GM20000 (cell line): Measurements from ENCODE around the gene ZSWIM4.

ENCODE experiments used
- DNase-seq: peaks from one replicate; pipeline ENCODE4 v3.0.0; 2012; ENCODE audit warnings: low spot score
- TF ChIP-seq, protein P1 (sequence below): IDR thresholded peaks from 2 replicates; pipeline ENCODE4 v1.5.1; 2012; ENCODE audit warnings: mild to moderate bottlenecking, control low read depth; ENCODE audit errors: extremely low read depth, missing control alignments

ZSWIM4 gene

DNA sequence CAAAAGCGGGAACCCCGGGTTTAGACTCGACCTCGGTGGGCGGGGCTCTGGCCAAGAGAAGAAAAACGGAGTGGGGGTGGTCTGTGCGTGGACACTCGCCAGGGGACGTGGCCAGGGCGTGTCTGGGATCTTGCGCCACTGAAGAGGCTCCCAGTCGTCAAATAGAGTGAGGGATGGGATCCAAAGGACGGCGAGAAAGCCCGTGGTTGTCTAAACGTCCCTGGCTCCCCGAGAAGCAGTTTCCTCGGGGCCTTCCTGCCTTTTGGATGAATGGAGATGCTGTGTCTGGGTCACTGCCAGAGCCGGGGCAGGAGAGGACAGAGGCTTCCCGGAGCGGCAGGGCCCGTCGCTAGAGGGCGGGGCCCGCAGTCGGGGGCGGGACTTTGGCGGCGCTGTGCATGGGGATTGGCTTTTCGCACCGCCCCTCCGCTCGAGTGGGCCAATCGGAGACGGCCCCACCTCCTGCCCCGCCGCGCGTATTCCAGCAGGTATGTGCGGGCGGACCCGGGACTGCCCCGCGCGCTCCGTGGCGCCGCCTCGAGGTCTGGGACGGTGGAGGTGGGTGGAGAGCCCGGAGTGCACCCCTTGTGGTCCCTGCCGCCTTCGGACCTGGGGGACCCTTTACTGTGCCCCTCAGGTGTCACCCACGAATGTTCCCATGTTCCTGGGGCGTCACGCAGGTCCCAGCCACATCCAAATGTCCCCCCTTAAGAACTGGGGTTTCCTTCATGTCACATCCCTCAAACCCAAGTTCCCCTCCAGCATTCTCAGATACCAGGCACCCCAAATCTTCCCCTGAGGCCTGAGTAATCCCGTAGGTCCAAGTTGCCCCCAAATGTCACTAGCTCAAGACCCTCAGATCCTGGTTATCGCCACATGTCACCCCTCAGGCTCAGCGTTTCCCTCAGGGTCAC, 38.3 kb downstream of the ZSWIM4 start:
- peak; percentile 99 for DNase-seq
- TF ChIP-seq, protein P1, sequence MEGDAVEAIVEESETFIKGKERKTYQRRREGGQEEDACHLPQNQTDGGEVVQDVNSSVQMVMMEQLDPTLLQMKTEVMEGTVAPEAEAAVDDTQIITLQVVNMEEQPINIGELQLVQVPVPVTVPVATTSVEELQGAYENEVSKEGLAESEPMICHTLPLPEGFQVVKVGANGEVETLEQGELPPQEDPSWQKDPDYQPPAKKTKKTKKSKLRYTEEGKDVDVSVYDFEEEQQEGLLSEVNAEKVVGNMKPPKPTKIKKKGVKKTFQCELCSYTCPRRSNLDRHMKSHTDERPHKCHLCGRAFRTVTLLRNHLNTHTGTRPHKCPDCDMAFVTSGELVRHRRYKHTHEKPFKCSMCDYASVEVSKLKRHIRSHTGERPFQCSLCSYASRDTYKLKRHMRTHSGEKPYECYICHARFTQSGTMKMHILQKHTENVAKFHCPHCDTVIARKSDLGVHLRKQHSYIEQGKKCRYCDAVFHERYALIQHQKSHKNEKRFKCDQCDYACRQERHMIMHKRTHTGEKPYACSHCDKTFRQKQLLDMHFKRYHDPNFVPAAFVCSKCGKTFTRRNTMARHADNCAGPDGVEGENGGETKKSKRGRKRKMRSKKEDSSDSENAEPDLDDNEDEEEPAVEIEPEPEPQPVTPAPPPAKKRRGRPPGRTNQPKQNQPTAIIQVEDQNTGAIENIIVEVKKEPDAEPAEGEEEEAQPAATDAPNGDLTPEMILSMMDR, result peak; percentile 46

DNA sequence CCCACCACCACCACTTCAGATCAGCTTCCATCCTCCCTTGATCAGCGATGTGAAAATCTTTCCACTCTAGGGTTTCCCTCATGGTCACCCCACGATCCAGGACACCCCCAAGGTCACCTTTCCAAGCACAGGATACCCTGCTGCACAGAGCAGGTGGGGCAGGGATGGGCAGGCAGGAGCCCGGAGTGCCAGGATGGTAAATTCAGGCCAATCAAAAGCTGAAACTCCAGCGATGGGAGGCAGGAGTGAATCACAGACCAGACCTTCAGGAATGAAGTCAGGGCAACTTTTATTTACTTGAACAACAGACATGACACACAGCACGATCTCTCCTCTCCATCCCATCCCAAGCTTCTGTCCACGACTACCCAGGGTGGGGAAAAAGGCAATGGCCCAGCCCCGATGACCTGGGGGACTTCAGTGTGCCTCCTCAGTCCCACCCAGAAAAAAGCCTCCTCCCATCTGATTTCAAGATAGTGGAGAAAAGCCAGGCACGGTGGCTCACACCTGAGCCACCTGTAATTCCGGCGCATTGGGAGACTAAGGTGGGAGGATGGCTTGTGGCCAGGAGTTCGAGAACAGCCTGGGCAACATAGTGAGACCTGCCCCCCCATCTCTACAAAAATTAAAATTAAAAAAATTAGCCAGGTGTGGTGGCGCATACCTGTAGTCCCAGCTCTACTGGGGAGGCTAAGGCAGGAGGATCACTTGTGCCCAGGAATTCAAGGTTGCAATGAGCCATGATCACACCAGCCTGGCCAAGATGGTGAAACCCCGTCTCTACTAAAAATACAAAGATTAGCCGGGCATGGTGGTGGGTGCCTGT, 39.2 kb downstream of the ZSWIM4 start:
- TF ChIP-seq, protein P1, result no peak
- no peak for DNase-seq

DNA sequence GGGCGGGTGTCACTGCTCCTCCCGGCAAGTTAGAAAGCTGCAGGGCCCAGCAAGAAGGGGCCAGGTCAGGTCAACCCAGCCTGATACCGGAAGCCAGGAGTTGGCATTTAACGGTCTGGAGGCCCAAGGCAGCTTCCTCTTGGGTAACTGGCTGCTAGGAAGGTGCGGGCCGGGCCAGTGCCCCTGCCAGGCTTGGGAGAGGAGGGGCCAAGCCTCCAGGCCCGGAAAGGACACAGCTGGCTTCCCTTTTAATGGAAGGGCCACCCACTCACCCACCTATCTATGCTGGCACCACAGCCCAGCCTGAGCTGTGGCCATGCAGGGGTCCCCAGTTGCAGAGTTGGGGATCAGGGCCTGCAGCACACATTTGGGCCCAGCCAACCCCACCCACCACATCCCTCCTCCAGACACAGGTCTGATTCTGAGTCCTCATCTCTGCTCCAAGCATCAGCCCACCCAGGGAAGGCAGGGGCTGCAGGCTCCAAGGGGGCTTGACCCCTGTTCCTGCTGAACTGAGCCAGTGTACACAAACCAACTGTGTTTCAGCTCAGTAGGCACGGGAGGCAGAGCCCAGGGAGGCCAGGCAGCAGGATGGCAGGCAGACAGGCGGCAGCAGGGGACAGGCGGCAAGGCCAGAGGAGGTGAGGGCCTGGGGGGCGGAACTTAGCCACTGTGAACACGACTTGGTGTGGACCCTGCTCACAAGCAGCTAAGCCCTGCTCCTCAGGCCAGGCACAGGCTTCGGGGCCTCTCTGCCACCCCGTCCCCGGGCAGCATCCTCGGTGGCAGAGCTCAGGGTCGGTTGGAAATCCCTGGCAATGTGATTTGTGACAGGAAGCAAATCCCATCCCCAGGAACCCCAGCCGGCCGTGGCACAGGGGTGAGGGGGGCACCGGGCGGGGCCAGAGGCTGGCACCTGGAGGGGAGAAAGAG, 40.8 kb downstream of the ZSWIM4 start:
- no peak for DNase-seq
- TF ChIP-seq, protein P1, result no peak

DNA sequence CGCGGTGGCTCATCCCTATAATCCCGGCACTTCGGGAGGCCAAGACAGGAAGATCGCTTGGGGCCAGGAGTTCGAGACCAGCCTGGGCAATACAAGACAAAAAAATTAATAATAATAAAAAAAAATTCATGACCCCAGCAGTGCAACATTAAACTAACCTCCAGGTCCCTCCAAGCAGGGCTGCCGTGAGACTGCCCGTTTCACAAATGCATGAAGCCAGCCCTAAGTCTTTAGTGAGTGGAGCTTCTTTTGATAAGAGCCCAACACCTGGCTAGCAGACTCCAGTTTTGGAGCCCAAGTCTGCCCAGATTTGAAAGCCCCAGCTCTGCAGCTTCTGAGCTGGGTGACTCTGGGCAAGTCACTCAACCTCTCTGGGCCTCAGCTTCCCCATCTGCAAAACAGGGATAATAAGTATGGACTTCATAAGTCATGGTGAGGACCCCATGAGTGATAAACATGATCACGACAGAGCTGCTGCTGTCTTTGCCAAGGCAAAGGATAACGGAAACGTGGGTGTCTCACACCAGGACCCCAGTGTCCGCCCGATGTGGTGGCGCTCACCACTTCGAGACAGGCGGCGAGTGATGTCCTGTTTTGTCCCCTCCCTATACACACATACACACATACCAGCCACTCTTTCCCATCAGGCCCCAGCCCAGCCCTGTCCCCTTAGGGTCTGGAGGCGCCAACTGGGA, 43.3 kb downstream of the ZSWIM4 start:
- TF ChIP-seq, protein P1, result no peak
- DNase-seq, result no peak

DNA sequence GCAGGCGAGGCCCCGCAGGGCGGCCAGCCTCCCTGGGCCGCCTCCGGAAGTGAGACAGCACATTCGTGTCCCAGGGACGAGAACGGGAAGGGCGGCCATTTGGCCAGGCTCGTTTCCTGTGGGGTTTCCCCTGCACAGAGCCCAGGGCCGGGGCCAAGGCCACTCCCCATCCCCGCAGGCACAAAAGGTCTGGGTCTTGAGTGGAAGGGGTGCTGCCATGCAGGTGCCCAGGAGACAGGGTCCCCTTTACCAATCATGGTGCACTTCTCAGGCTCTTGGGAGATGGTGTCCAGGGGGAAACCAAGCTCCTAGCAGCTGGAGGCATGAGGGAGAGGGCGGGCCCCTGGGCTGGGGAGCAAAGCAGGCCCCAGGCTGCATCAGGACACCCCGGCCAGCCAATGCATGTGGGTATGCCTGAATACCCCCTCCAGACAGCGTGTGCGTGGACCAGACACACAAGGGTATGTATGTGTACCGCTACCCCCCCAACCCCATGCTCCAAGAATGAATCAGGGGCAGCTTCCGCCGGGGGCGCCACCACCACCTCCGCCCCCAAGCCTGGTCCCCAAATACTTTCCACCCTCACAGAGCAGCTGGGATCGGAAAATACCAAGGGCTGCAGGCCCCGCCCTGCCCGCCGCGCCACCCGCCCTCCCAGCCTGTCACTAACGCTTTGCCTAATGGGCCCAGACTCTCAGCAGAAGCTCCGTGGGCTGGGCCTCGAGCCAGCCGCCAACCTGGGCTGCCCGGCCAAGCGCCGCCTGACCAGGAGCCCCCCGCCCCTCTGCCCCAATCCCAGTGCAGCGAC, 44.1 kb downstream of the ZSWIM4 start:
- peak; percentile 92 for DNase-seq

More for the DNA sequence above, 44.1 kb downstream of the ZSWIM4 start:
- TF ChIP-seq, protein P1, result no peak
